HG03565 (cell line): ENCODE data around the gene METTL22.

ENCODE experiments used
- ATAC-seq: cut with Tn5 transposase; IDR thresholded peaks from one replicate; pipeline ENCODE4 v1.9.1; 2021; ENCODE audit warnings: mild to moderate bottlenecking, moderate library complexity; ENCODE audit not compliant: unreplicated experiment

Gene METTL22

DNA sequence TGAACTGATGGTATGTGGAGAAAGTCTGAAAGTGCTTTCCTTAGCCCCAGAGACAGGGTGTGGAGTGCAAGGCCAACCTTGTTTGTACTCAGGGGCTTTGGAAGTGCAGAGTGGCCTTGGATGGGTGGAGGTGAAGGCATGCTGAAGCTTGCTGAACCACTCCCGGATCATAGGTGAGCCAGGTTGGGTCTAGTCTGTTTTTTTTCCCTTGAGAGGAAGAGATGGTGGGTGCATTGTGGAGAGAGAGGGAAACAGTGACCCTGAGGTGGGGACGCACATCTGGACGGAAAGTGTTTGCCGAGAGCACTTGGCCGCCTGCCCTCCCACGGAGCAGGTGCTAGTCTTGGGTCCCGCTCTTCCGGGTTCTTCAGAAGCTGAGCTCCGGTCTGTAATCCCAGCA, 65.4 kb downstream of the METTL22 start:
- ATAC-seq, result no peak

DNA sequence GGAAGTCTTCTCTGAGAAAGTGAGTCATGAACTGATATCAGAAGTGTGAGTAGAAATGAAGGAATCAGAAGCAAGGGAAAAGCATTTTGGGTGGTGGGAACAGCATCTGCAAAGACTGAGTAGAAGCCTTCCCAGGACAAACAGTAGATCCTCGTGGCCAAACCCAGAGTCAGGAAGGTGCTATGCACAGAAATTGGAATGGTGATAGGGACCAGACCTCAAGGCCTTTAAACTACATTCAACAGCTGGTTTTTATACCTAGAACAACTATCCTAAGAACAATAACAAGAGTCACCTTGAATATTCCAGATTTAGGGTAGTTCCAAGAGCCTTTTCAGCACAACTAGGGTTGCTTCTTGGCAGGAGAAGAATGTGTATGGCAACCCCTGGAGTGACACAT, 68.2 kb downstream of the METTL22 start:
- no peak for ATAC-seq

DNA sequence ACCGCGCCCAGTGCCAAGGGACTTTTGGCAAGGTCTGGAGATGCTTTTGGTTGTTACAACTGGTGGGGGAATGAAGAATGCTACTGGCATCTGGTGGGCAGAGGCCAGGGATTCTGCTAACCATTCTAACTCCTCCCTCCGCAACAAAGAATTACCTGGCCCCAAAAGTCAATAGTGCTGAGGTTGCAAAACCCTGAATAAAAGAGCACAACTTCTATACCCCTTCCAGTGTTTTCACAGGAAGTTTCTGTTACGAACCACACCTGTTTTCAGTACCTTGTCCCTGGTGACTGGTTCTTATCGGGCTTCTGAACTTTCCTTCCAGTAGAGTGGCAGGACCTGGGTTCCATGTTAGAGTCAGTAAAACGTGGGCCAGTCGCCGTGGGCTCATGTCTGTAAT, 70.2 kb downstream of the METTL22 start:
- no peak for ATAC-seq

DNA sequence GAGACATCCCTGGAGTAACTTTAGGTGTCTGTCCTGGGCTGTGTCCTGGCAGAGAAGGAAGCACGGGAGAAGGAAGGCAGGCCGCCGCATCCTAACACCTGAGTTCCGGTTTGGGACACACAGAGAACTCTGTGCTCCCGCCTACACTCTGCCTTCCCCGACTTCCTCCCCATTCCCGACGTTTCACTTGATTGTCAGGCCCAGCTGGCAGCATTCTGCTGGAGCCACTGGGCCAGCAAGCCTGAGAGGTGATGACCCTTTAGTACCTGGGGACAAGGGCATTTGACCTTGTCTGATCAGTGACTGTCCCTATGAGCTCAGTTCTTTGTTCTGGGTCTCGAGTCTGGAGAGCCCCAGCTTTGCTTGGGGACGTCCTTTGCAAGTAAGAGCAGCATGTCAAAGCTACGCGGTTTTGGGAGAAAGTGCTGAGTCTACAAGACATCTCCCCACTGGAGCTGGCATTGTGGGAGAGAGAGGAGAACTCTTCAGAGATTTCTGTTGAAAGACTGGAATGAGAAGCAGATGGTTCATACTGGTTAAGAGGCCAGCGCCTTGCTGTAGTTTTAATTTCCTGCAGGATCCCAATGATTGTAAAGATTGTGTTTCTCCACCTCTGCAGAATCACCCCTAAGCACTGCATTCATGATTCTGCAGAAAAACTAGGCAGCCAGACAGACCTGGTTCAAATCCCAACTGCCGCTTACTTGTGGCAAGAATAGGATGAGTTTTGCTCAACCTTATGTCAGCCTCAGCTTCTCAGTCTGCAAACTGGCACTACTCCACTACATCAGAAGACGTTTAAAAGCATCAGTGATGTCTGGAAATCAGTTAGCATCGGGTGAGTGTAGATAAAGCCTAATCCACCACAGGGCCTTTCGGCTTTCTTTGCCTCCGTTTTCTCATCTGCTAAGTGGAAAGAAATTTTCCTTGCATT, 73.6 kb downstream of the METTL22 start:
- no peak for ATAC-seq

DNA sequence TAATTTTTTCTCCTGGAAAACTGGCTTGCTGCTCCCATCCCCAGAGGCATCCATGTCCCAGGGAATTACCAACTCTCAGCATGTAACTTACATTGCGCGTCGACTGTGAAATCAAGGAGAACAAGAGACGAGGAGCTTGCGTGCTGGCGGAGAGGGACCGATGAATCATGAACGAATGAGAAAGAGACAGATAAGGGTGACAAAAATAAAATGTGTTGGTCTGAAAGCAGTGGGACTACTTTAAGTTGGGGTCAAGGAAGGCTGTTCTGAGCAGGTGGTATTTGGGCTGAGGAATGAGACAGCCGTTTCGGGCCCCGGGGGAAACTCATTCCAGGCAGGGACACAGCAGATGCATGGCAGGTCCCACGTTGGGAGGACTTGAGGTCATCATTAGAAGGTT, 75.4 kb downstream of the METTL22 start:
- ATAC-seq, result no peak

DNA sequence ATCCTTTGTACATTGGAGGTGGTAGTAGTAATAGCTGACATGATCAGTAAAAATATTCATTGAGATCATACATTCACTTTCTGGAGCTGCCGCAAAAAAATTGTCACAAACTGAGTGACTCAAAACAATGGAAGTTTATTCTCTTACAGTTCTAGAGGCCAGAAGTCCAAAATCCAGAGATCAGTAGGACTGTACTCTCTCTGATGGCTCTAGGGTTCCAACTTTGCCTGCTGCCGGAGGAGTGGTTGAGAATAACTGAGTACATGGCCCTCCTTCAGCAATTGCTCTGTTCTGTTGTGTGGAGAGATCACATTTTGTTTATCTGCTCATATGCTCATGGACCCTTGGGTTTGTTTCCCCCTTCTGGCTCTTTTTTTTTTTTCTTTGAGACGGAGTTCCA, 76.5 kb downstream of the METTL22 start:
- ATAC-seq, result no peak
